ENCODE results near the gene TNF. TPM values are rescaled to one million over a fixed set of nuclear protein-coding genes. Genes with fewer than 3 reads are reported as not detected.

Gene TNF
- total RNA-seq, 1 experiment from 2014 or later = not detected

- Histone ChIP-seq H2AK5ac (ENCODE audit: insufficient read length, low read length) (no peak overlapping the region), H3K23me2 (ENCODE audit: insufficient read length, low read depth, low read length, poor library complexity, severe bottlenecking) (peaks cover 4% of the 10 kb centered on the region), H3K14ac (ENCODE audit: insufficient read depth, low read length) (no peak overlapping the region), H2AFZ (ENCODE audit: low read length) (no peak overlapping the region), H2BK120ac (ENCODE audit: low read depth, low read length, poor library complexity, severe bottlenecking) (no peak overlapping the region), H3K56ac (ENCODE audit: insufficient read length, low read depth, low read length) (no peak overlapping the region), H3K18ac (ENCODE audit: insufficient read length, low read depth, low read length) (no peak overlapping the region), H3K9me3 (ENCODE audit: control insufficient read depth, low read depth, low read length) (no peaks in the 10 kb centered on the region), H2BK5ac (ENCODE audit: insufficient read length, low read length) (no peak overlapping the region), H4K20me1 (ENCODE audit: control insufficient read depth, insufficient read depth, insufficient read length) (no peaks in the 10 kb centered on the region), H3K79me2 (ENCODE audit: insufficient read depth, low read length) (peaks cover 11% of the 10 kb centered on the region), H4K8ac (replicated peaks; ENCODE audit: insufficient read length, low read depth, low read length) (no peak overlapping the region), H2BK20ac (ENCODE audit: low read depth, low read length, poor library complexity, severe bottlenecking) (no peak overlapping the region), H3K27ac (ENCODE audit: insufficient read length, low read depth, low read length) (no peak overlapping the region), H3K4ac (ENCODE audit: low read depth, low read length) (no peak overlapping the region), H3K23ac (ENCODE audit: insufficient read length, low read depth, low read length) (no peak overlapping the region), H3K27me3 (ENCODE audit: insufficient read depth, low read length) (no peaks in the 10 kb centered on the region), H3T11ph (ENCODE audit: low read length) (no peak overlapping the region), H2BK15ac (ENCODE audit: low read depth, low read length) (no peak overlapping the region), H3K4me1 (ENCODE audit: insufficient read depth, low read length) (peaks cover under 1% of the 10 kb centered on the region; the same call in 1 of the 2 replicates), H3K9ac (ENCODE audit: extremely low read depth, insufficient read length, low read length) (no peak overlapping the region), H3K4me2 (ENCODE audit: insufficient read depth, insufficient read length, low read length) (peak overlapping the region; percentile 56), H2BK12ac (ENCODE audit: insufficient read length, low read depth, low read length) (no peak overlapping the region), H4K91ac (ENCODE audit: insufficient read length, low read depth, low read length) (no peak overlapping the region), H4K5ac (ENCODE audit: insufficient read length, low read depth, low read length) (no peak overlapping the region), H3K79me1 (ENCODE audit: insufficient read depth, low read depth, low read length, poor library complexity, severe bottlenecking) (peaks cover 3% of the 10 kb centered on the region)
- Mint-ChIP-seq H3K4me1 (peaks cover 24 to 34% of the 10 kb centered on the region in 2 experiments), H3K4me3 (peak overlapping the region in 1 of 2 experiments; percentile 84; a peak in 3 of 5 replicates), H3K9me3 (no peaks in the 10 kb centered on the region; a peak in 1 of 5 replicates), H3K27ac (peak overlapping the region in 1 of 3 experiments; percentile 97; a peak in 1 of 7 replicates), H3K27me3 (ENCODE audit: low read depth) (no peaks in the 10 kb centered on the region), H3K36me3 (ENCODE audit: insufficient read depth in 1 of 3, low read depth in 3 of 3) (peaks cover 17 to 32% (median 31%) of the 10 kb centered on the region in 3 experiments)
- no peak for DNase-seq
- WGBS (ENCODE audit: extremely low coverage, insufficient read length, low lambda C conversion rate) = no CpG with 5 or more reads among the region's 7 CpGs
- TF ChIP-seq CTCF (conservative IDR thresholded peaks at IDR 0.05) = no peak
These were observed 30.1 kb upstream of the TNF start for GRCh38 chr6:31545291-31545690.
